Middle frontal gyrus (tissue), 1 donor: ENCODE measurements around the gene NEDD4L.
"Not testable (repeated sequence)": the region's sequence is repeated elsewhere in the genome, so short reads cannot be mapped to it uniquely, and the experiment has no call there.

ENCODE experiments used
- DNase-seq: peaks from one replicate; pipeline ENCODE4 v3.0.0-alpha.2; 2015; ENCODE audit warnings: low spot score; ENCODE audit errors: extremely low spot score

The NEDD4L gene

GRCh38 chr18:58152216-58152615 lies 108.2 kb downstream of the NEDD4L start:
- no peak for DNase-seq

DNA sequence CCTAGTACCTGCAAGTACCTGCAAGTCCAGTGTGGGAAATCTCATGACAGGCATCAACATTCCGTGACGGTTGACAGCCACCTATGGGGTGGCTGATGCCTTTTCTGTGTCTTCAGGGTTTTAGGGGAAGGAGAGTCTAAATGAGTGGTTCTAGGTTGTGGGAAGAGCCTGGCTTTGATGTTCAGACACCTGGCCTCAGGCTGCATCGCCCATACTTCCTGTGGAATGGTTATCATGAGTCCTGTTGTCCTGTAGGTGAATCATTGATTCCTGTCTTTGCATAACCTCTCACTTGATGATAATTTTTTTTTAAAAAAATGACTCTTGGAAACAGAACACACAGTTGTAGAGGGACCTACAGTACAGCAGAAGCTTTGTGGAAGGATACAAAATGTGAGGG lies 108.9 kb downstream of the NEDD4L start:
- DNase-seq, result no peak

GRCh38 chr18:58156516-58156915 lies 112.5 kb downstream of the NEDD4L start:
- no peak for DNase-seq

DNA sequence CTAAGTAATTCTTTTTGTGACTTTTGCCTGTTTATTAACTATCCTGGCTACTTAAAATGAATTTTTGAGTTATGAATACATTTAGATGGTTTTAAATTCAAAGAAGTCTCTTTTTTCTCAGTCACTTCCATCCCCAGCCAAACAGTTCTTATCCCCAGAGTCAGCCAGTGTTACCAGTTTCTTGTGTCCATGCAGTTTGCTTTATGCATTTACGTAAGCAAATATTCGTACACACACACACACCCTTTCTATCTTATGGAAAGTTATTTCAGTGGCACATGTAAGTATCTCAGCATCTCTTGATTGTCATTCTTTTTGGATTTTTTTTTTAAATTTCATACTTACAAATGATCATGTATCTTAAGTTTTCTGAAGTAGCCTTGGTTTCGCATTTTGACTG lies 113.2 kb downstream of the NEDD4L start:
- no peak for DNase-seq

DNA sequence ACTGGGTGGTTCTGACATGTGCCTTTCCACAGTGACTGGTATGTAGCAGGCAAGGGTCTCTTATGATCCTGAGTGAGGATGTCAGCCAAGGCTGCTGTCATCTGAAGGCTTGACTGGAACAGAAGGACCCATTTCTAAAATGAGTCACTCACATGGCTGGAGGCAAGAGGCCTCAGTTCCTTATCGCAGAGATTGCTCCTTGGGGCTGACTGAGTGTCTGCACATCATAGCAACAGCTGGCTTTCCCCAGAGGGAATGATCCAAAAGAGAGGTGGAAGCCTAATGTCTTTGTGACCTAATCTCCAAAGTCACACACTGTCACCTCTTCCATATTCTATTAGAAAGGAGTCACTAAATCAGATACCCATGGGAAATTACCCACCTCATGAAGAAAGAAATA lies 114.0 kb downstream of the NEDD4L start:
- DNase-seq, result no peak

DNA sequence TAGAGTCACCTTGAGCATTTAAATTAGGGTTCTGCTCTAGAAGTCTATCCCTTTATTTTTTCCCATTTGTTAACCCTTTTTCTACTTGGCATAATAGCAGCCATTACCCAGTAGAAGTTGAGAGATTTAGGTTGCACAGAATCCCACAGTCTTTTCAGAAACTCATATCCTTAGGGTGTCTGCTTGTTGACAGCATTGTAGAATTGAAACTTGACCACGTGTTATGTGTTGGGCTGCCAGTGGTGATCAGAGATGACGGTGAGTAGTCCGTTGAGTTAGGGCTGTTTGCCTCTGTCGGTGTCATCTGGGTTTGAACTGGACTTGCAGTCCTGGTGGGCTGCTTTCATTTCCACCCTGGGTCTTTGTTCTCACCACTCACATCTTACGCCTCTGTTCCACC lies 114.4 kb downstream of the NEDD4L start:
- no peak for DNase-seq

GRCh38 chr18:58161659-58162058 lies 117.6 kb downstream of the NEDD4L start:
- DNase-seq, result no peak

GRCh38 chr18:58162127-58162526 lies 118.1 kb downstream of the NEDD4L start:
- DNase-seq, result no peak

GRCh38 chr18:58163004-58163590 lies 119.1 kb downstream of the NEDD4L start:
- DNase-seq, result no peak

DNA sequence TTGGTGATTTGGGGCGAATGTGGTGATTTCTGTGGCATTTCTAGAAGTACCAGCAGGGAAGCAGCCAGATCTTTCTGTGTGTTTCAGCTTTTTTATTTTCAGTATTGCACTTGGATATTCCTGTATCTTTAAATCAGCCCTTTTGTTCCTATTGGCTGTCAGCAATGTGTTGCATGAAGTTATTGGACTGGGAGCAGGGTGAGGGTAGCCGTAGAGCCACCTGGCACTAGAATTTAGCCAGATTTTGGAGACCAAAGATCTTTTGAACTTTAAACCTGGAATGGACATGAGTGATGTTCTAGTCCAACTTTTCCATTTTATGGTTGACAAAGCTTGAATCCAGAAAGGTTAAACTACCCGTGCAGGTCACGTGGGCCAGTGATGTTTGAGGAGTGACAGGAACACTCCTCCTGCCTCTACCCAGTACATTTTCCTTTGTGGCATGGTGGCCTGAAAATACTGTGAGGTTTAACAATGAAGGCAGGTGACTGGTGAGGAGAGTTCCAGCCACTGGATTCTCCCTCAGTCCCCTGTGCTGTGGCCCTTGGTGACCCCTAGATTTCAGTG lies 122.3 kb downstream of the NEDD4L start:
- no peak for DNase-seq

DNA sequence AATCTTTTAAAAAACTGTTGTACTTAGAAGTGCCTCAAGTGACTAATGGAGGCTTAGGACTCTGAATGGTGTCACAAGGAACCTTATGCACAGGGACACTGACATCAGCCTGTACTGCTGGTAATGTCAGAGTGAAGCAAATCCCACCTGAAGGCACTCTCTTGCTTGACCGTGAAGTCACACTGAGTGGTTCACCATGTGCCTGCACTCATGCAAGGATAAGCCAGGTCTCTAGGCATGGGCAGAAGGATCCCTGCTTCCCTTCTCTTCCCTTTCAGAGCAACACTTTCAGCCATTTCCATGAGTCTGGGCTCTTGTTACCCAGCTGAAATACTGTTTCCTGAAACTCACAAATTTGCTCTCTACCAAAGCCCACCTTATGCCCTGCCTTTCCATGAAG lies 123.0 kb downstream of the NEDD4L start:
- no peak for DNase-seq

DNA sequence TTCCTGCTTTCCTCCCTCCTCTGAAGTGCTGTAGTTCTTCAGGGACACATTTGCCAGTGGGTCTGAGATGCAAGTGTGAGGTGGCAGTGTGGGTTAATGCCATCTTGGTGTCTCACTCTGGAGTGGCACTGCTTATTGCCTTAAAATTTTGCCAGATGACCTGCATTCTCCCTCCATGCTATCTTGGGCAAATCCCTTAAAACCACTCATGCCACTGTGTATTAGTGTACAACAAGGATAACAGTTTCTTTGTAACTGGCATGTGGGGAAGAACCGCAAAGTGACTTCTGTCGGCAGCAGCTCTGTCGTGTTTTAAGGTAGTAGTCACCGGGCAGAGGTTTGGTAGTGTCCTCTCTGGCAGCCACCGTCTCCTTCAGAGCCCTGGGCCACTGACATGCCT lies 124.2 kb downstream of the NEDD4L start:
- no peak for DNase-seq

- DNase-seq, result no peak
Observed at GRCh38 chr18:58168993-58169392, 125.0 kb downstream of the NEDD4L start.

- no peak for DNase-seq
Observed at GRCh38 chr18:58169472-58169871, 125.4 kb downstream of the NEDD4L start.

GRCh38 chr18:58170036-58170435 lies 126.0 kb downstream of the NEDD4L start:
- DNase-seq, result not testable (repeated sequence)

DNA sequence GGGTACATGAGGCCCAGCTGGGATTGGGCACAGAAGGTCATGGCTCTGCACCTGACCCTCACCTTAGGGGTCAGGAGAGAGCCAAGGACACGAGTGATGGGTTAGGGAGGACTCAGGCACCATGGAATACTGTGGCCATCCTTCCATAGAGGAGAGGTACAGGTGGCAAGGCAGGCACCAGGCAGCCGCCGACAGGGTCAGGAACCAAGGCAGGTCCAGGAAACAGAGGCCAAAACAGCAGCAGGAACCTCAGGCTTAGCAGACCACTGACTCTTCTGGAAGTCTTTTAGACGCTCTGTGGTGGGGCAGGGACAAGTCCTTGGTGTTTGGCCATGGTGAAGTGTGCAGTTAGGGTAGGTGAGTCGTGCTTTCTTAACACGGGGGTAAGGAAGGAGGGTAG lies 128.0 kb downstream of the NEDD4L start:
- DNase-seq, result no peak

GRCh38 chr18:58174285-58174684 lies 130.3 kb downstream of the NEDD4L start:
- DNase-seq, result no peak

DNA sequence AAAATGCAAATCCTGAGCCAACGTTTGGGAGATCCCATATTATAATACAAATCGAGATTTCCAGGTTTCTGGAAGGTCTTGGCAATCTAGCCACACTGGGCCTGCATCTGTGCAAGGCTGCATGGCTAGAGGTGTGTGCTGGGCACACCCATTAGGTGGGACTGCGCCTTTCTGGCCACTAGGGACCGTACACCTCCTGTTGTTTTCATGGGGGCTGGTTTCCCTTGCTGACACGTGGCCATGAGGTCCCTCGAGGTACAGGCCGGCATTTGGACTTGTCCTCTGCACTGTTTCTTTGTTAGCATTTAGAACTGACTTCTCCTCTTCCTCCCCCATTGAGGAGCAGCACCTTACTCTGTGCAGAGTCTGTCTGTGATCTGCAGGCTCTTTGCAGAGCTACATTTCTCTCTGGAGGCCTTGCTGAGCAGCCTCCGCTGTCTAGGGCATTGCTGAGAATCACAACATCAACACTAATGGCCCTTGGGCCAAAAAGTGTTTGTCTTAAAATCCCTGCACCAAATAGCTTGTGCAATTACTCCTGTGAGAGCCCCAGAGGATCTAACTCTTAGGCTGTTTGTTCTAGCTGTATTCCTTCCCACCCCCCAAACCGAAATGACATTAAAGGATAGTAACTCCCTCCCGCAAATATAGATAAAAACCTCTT lies 131.2 kb downstream of the NEDD4L start:
- DNase-seq, result no peak

DNA sequence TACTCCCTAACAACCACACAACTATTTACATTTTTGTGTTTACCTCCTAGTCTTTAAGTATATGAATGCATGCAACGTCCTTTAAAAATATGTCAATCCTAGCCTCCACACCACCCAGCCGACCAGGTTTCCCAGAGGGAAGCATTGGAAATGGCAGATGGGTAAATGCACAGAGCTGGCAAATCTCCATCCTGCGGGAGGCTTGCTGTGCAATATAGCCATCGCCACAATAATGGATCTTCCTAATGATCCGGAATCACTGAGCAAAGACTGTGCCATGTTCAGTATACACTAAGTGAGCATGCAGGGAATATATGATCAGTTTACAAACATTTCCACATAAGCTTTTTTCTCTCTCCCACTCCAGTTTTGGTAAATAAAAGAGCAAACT lies 131.8 kb downstream of the NEDD4L start:
- DNase-seq, result no peak

GRCh38 chr18:58177004-58177717 lies 133.1 kb downstream of the NEDD4L start:
- no peak for DNase-seq

- no peak for DNase-seq
Observed at GRCh38 chr18:58177896-58178470, 134.0 kb downstream of the NEDD4L start.

DNA sequence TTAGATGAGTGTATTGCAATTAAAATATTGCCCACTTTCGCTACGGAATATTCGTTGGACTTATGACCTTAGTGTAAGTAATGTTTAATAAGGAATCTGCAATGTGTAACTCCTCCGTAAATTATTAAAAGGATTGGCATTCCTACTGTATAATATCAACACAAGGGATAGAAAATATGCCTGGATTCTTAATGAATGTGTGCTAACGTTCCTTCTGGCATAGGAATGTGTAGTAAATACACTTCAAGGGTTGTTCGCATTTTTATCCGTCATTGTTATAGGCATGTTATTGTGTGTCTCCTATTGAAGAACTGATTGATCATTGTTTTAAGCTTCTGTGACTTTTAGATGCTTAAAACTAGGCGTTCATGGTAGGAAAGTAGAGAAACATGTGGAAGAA lies 134.5 kb downstream of the NEDD4L start:
- DNase-seq, result no peak
